Activated naive CD8-positive, alpha-beta T cell treated with anti-CD3 and anti-CD28 coated beads for 36 hours (primary cell): ENCODE data around the gene CERS2. TPM values are rescaled to one million over a fixed set of nuclear protein-coding genes. Genes with fewer than 3 reads are reported as not detected.

Experiments
- DNase-seq: peaks from one replicate; pipeline ENCODE4 v3.0.0; 2021
- H3K27ac Mint-ChIP-seq: one replicate; pipeline ENCODE4 v1.8.0; 2022; ENCODE audit warnings: mild to moderate bottlenecking, moderate library complexity, mixed read lengths
- H3K27me3 Mint-ChIP-seq: one replicate; pipeline ENCODE4 v1.8.0; 2022; ENCODE audit warnings: mild to moderate bottlenecking, mixed read lengths
- H3K36me3 Mint-ChIP-seq: one replicate; pipeline ENCODE4 v1.8.0; 2021; ENCODE audit warnings: mild to moderate bottlenecking, mixed read lengths
- H3K4me1 Mint-ChIP-seq: one replicate; pipeline ENCODE4 v1.8.0; 2021; ENCODE audit warnings: mixed read lengths
- H3K4me3 Mint-ChIP-seq: one replicate; pipeline ENCODE4 v1.8.0; 2022; ENCODE audit warnings: mild to moderate bottlenecking, moderate library complexity, mixed read lengths
- H3K9me3 Mint-ChIP-seq: one replicate; pipeline ENCODE4 v1.8.0; 2022; ENCODE audit warnings: mixed read lengths
- total RNA-seq, 2 experiments: library from RNA; stranded (reverse); gene quantifications; one replicate each; pipeline ENCODE4 v1.2.3, GENCODE V29; 2021

CERS2 gene
- total RNA-seq, 2 experiments from 2014 or later = 160 to 166 TPM

- H3K36me3 Mint-ChIP-seq = peaks cover 7% of the 10 kb centered on the region
Observed at GRCh38 chr1:150922519-150922975, 52.1 kb downstream of the CERS2 start.

GRCh38 chr1:150917387-150917786, 57.2 kb downstream of the CERS2 start:
- Mint-ChIP-seq H3K9me3 (no peaks in the 10 kb centered on the region), H3K27ac (no peak overlapping the region), H3K4me3 (no peak overlapping the region), H3K4me1 (peaks cover 5% of the 10 kb centered on the region), H3K27me3 (no peaks in the 10 kb centered on the region), H3K36me3 (no peaks in the 10 kb centered on the region)
- no peak for DNase-seq

More at GRCh38 chr1:150922519-150922975, 52.1 kb downstream of the CERS2 start:
- Mint-ChIP-seq H3K9me3 (no peaks in the 10 kb centered on the region), H3K27me3 (no peaks in the 10 kb centered on the region), H3K27ac (peak overlapping the region; percentile 56), H3K4me3 (peak overlapping the region; percentile 40), H3K4me1 (peaks cover 22% of the 10 kb centered on the region)
- DNase-seq = peak; percentile 81

Other genes with a start within 250 kb of the CERS2 start
- gene CTSS, start 209.1 kb downstream of the CERS2 start, total RNA-seq = 10 to 100 TPM; 38.5 to 38.9 TPM
- 1 to 10 TPM; 2.4 to 2.6 TPM for gene CTSK, start 166.6 kb downstream of the CERS2 start, total RNA-seq
- gene ARNT, start 98.2 kb downstream of the CERS2 start, total RNA-seq = 10 to 100 TPM; 38.5 to 39.2 TPM
- not detected for gene CTXND2, start 87.7 kb downstream of the CERS2 start, total RNA-seq
- 10 to 100 TPM; 40.4 to 51.1 TPM for gene SETDB1, start 48.5 kb downstream of the CERS2 start, total RNA-seq
- not detected for gene ANXA9, start 7.5 kb upstream of the CERS2 start, total RNA-seq
- gene MINDY1, start 32.1 kb upstream of the CERS2 start, total RNA-seq = 10 to 100 TPM in 1 of 2 experiments, 1 to 10 TPM in 1; 9.4 to 11.6 TPM
- gene PRUNE1, start 33.6 kb upstream of the CERS2 start, total RNA-seq = 10 to 100 TPM; 13.0 to 14.4 TPM
- under 1 TPM; 0.52 to 0.54 TPM for gene BNIPL, start 61.8 kb upstream of the CERS2 start, total RNA-seq
- 1 to 10 TPM; 1.1 to 1.2 TPM for gene C1orf56, start 72.9 kb upstream of the CERS2 start, total RNA-seq
- gene CDC42SE1, start 84.8 kb upstream of the CERS2 start, total RNA-seq = 100 to 1,000 TPM; 128 TPM
- 1 to 10 TPM; 4.9 to 5.0 TPM for gene MLLT11, start 85.6 kb upstream of the CERS2 start, total RNA-seq
- gene GABPB2, start 95.9 kb upstream of the CERS2 start, total RNA-seq = 10 to 100 TPM; 17.9 to 19.1 TPM
- 1 to 10 TPM; 1.4 to 4.1 TPM for gene SEMA6C, start 171.8 kb upstream of the CERS2 start, total RNA-seq
- gene TNFAIP8L2, start 181.8 kb upstream of the CERS2 start, total RNA-seq = 10 to 100 TPM; 22.2 to 22.3 TPM
- gene LYSMD1, start 191.1 kb upstream of the CERS2 start, total RNA-seq = 1 to 10 TPM; 3.5 TPM
- gene SCNM1, start 191.3 kb upstream of the CERS2 start, total RNA-seq = 10 to 100 TPM; 80.9 to 81.9 TPM
- 1 to 10 TPM; 2.3 to 2.5 TPM for gene TMOD4, start 201.1 kb upstream of the CERS2 start, total RNA-seq
- gene VPS72, start 215.4 kb upstream of the CERS2 start, total RNA-seq = 10 to 100 TPM; 66.4 to 79.1 TPM
- gene PIP5K1A, start 223.7 kb upstream of the CERS2 start, total RNA-seq = 10 to 100 TPM; 70.0 to 72.3 TPM